Endometrium (tissue), 2 donors: ENCODE results near the gene MAOA.

ENCODE experiments used
- FAIRE-seq: peaks from 2 replicates; lab custom pipeline; 2012; peaks lifted over from hg19 to GRCh38; lab: Jason Lieb, UNC
- donor health status: control.
- donor health status: control.

The MAOA gene

DNA sequence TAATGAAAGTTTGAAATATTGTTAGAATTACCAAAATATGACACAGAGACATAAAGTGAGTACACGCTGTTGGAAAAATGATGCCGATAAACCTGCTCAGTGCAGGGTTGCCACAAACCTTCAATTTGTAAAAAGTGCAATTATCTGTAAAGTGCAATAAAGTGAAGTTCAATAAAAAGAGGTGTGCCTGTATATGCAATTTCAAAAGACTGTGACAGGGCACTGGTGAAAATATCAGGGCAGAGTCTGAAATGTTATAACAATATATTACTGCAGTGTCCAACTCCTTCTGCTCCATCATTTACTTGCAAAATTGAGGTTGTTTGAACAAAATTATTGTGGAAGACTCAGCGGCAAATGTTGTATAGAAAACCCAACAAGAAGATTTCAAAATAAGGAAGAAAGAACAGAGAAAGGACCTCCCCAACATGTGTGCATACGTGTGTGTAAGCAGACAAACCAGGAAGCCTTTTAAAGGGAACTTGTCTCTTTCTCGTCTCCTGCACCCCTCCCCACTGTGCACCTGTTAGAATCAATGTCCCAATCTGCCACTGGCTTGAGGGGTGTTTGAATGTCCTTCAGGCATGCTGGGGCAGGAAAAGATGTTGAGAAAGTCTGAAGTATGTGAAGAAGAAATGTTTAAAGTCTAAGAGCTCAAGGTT, 130.0 kb downstream of the MAOA start:
- no peak for FAIRE-seq
